ENCODE results near the gene AMHR2.

The AMHR2 gene

GRCh38 chr12:53453953-53454640 lies 30.4 kb downstream of the AMHR2 start:
- DNase-seq (ENCODE audit: low read depth): no peak

- no peak for DNase-seq (ENCODE audit: low read depth)
Observed at GRCh38 chr12:53454707-53455106, 31.1 kb downstream of the AMHR2 start.

GRCh38 chr12:53456654-53457366 lies 33.2 kb downstream of the AMHR2 start:
- DNase-seq (ENCODE audit: low read depth): no peak

- no peak for DNase-seq (ENCODE audit: low read depth)
Observed at GRCh38 chr12:53459097-53459496, 35.4 kb downstream of the AMHR2 start.

GRCh38 chr12:53461059-53461458 lies 37.4 kb downstream of the AMHR2 start:
- no peak for DNase-seq (ENCODE audit: low read depth)

- DNase-seq (ENCODE audit: low read depth): no peak
Observed at GRCh38 chr12:53461591-53461990, 37.9 kb downstream of the AMHR2 start.

GRCh38 chr12:53462935-53463334 lies 39.3 kb downstream of the AMHR2 start:
- no peak for DNase-seq (ENCODE audit: low read depth)

GRCh38 chr12:53463802-53464560 lies 40.3 kb downstream of the AMHR2 start:
- no peak for DNase-seq (ENCODE audit: low read depth)

GRCh38 chr12:53464685-53465418 lies 41.2 kb downstream of the AMHR2 start:
- DNase-seq (ENCODE audit: low read depth): no peak

GRCh38 chr12:53465679-53466078 lies 42.0 kb downstream of the AMHR2 start:
- DNase-seq (ENCODE audit: low read depth): no peak

- DNase-seq (ENCODE audit: low read depth): no peak
Observed at GRCh38 chr12:53466640-53467039, 43.0 kb downstream of the AMHR2 start.

- no peak for DNase-seq (ENCODE audit: low read depth)
Observed at GRCh38 chr12:53467082-53467481, 43.4 kb downstream of the AMHR2 start.

- no peak for DNase-seq (ENCODE audit: low read depth)
Observed at GRCh38 chr12:53467880-53468279, 44.2 kb downstream of the AMHR2 start.

GRCh38 chr12:53468282-53468681 lies 44.6 kb downstream of the AMHR2 start:
- DNase-seq (ENCODE audit: low read depth): no peak

- no peak for DNase-seq (ENCODE audit: low read depth)
Observed at GRCh38 chr12:53472056-53472582, 48.5 kb downstream of the AMHR2 start.

GRCh38 chr12:53474077-53474476 lies 50.4 kb downstream of the AMHR2 start:
- no peak for DNase-seq (ENCODE audit: low read depth)

- no peak for DNase-seq (ENCODE audit: low read depth)
Observed at GRCh38 chr12:53474819-53475218, 51.2 kb downstream of the AMHR2 start.

- no peak for DNase-seq (ENCODE audit: low read depth)
Observed at GRCh38 chr12:53476769-53477209, 53.1 kb downstream of the AMHR2 start.

- DNase-seq (ENCODE audit: low read depth): no peak
Observed at GRCh38 chr12:53478865-53479264, 55.2 kb downstream of the AMHR2 start.

GRCh38 chr12:53479331-53479730 lies 55.7 kb downstream of the AMHR2 start:
- DNase-seq (ENCODE audit: low read depth): no peak

GRCh38 chr12:53480491-53481442 lies 57.1 kb downstream of the AMHR2 start:
- no peak for DNase-seq (ENCODE audit: low read depth)

Data from activated gamma-delta T cell treated with anti-CD3 and anti-CD28 coated beads, Interleukin-2, amount 50 U/mL, for 16 hours (primary cell).